HG03045 (cell line): Measurements from ENCODE around the gene IRF7.

Experiments
- ATAC-seq: cut with Tn5 transposase; IDR thresholded peaks from one replicate; pipeline ENCODE4 v1.9.1; 2021; ENCODE audit warnings: mild to moderate bottlenecking, moderate library complexity; ENCODE audit not compliant: unreplicated experiment

The IRF7 gene

GRCh38 chr11:609341-609811 lies 6.4 kb downstream of the IRF7 start:
- no peak for ATAC-seq

GRCh38 chr11:608791-609251 lies 6.9 kb downstream of the IRF7 start:
- no peak for ATAC-seq

- no peak for ATAC-seq
These were observed 7.6 kb downstream of the IRF7 start for GRCh38 chr11:607971-608659.

GRCh38 chr11:607020-607780 lies 8.6 kb downstream of the IRF7 start:
- ATAC-seq, result no peak

- ATAC-seq, result no peak
These were observed 9.5 kb downstream of the IRF7 start for GRCh38 chr11:606245-606644.

- no peak for ATAC-seq
These were observed 10.2 kb downstream of the IRF7 start for GRCh38 chr11:605286-606129.

- ATAC-seq, result no peak
These were observed 12.6 kb downstream of the IRF7 start for GRCh38 chr11:603154-603553.

- no peak for ATAC-seq
These were observed 14.0 kb downstream of the IRF7 start for GRCh38 chr11:601573-602245.

- no peak for ATAC-seq
These were observed 17.6 kb downstream of the IRF7 start for GRCh38 chr11:598005-598680.

GRCh38 chr11:597166-597725 lies 18.5 kb downstream of the IRF7 start:
- no peak for ATAC-seq

- ATAC-seq, result no peak
These were observed 19.4 kb downstream of the IRF7 start for GRCh38 chr11:596374-596773.

- no peak for ATAC-seq
These were observed 20.4 kb downstream of the IRF7 start for GRCh38 chr11:595400-595799.

GRCh38 chr11:593347-593746 lies 22.4 kb downstream of the IRF7 start:
- ATAC-seq, result no peak

GRCh38 chr11:592918-593317 lies 22.8 kb downstream of the IRF7 start:
- ATAC-seq, result no peak

- no peak for ATAC-seq
These were observed 23.2 kb downstream of the IRF7 start for GRCh38 chr11:592501-592900.

GRCh38 chr11:590997-591396 lies 24.8 kb downstream of the IRF7 start:
- no peak for ATAC-seq

GRCh38 chr11:589798-590197 lies 26.0 kb downstream of the IRF7 start:
- ATAC-seq, result no peak

GRCh38 chr11:587978-588380 lies 27.8 kb downstream of the IRF7 start:
- ATAC-seq, result no peak

- no peak for ATAC-seq
These were observed 28.2 kb downstream of the IRF7 start for GRCh38 chr11:587546-587945.
